Activated CD8-positive, alpha-beta memory T cell treated with anti-CD3 and anti-CD28 coated beads for 36 hours (primary cell): ENCODE data around the gene KRT6C. TPM values are rescaled to one million over a fixed set of nuclear protein-coding genes. Genes with fewer than 3 reads are reported as not detected.
"Not testable (repeated sequence)": the region's sequence is repeated elsewhere in the genome, so short reads cannot be mapped to it uniquely, and the experiment has no call there.

Source experiments
- CTCF ChIA-PET: fragments of 350-600 bp; sonication (Branson Sonifier 250); formaldehyde crosslinking; loops from one replicate; lab custom pipeline; 2021; ENCODE audit warnings: antibody characterized with exemption; lab: Charles Lee
- POLR2A ChIA-PET: fragments of 350-600 bp; sonication (Branson Sonifier 250); formaldehyde crosslinking; loops from one replicate; lab custom pipeline; 2021; ENCODE audit warnings: antibody characterized with exemption; lab: Charles Lee
- total RNA-seq, 2 experiments: library from RNA; stranded (reverse); gene quantifications; one replicate each; pipeline ENCODE4 v1.2.3, GENCODE V29; 2021

KRT6C gene
- total RNA-seq, 2 experiments from 2014 or later: not detected

DNA sequence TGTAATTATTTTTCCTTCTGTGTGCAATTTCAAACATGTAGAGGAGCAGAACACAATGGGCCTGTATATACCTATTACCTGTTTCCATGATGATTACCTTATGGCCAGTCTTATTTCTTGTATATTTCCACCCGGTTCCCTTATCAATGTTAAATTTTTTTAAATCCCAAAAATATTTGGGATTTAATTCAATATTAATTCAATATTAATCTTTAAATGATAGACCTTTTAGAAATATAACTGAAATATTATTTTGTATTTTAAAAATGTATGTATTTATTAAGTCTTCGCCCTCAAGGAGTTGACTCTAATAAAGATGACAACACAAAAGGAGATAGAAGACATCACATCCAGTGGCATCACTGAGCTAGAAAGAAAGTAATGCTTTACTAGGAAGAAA, 607 bp upstream of the KRT6C start:
- ChIA-PET CTCF (no interaction called here), POLR2A (no interaction called here)

DNA sequence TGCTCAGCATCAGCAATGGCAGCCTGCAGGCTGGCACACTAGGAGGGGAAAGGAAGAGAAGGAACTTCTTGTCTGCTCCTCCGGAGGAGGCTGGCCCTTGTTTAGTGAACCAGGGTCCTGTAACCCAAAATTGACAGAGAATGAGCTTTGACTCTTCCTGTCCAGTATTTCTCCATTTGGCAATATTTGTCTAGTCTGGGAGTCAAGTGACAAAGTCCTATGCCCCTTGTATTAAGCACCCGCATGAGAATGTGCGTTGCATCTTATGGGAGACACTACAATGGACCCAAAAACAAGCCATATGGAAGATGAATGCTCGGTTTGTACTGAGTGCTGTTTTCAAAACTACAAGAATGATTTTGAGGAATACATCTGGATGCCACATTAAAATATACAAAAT, 3.8 kb downstream of the KRT6C start:
- ChIA-PET CTCF (no interaction called here), POLR2A (no interaction called here)

- CTCF ChIA-PET: no interaction called here
- POLR2A ChIA-PET: no interaction called here
These were observed 8.7 kb downstream of the KRT6C start for GRCh38 chr12:52464897-52465296.

- POLR2A ChIA-PET: no interaction called here
- CTCF ChIA-PET: no interaction called here
These were observed 11.9 kb downstream of the KRT6C start for GRCh38 chr12:52461693-52462092.

GRCh38 chr12:52458861-52459260, 14.7 kb downstream of the KRT6C start:
- POLR2A ChIA-PET: no interaction called here
- CTCF ChIA-PET: no interaction called here

- CTCF ChIA-PET: no interaction called here
These were observed 17.8 kb downstream of the KRT6C start for GRCh38 chr12:52455821-52456220.

DNA sequence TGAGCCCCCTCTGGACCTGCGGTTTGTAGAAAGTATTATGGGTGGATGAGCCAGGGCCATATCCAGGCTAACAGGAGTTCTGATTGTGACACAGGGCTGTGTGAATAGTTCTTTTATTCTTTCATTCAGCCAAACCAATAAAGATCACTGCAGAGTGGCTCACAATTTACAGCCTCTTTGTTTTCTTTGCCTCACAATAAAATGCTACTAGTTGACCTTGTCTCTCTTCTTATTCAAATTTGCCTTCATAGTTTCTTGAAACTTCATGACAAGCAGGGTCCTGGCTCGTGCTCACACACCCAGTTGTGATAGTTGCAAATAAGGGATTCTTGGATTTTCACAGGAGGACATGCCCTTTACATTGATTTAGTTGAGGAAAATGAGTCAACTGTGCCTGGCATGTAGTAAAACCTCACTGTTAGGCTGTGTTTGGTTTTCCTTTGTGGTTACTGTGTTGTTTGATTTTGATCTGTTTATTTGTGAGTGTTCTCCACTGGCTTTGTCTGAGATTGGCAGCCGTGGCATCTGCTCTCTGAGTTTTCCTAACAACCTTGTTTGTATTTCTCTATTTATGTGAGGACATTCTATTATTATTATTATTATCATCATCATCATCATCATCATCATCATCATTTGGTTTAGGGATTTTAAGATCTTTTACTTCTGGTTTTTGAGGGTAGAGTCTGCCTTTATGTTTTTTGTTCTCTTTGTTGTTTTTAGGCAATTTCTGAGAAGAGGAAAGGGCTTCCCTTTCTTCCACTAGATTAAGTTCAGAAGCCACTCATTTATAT, 19.0 kb downstream of the KRT6C start:
- POLR2A ChIA-PET: no interaction called here
- CTCF ChIA-PET: no interaction called here

More at GRCh38 chr12:52455821-52456220, 17.8 kb downstream of the KRT6C start:
- POLR2A ChIA-PET: no interaction called here

GRCh38 chr12:52452101-52452500, 21.5 kb downstream of the KRT6C start, which contains the start of gene KRT6B:
TSS of gene KRT6B (minus strand) at chr12:52452146. CDS start at chr12:52452078, 68 bp downstream.
- ChIA-PET POLR2A (no interaction called here), CTCF (no interaction called here)

DNA sequence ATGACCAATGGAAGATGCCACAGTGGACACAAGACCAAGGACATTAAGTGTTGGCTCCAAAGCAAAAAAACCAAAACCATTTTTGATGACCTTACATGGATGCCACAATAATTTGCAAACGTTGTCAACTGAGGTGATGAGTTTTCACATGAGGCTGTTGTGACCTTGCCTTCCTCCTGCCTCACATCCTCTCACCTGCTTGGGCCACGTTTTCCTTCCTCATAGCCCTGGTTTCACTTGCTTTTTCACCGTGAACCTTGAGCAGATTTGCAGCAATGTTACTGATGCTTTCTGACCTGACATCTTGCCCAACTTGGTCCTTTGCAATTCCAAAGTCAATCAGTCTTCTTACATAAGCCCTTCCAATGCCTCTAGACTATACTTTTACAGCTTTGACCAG, 25.4 kb downstream of the KRT6C start:
- ChIA-PET POLR2A (no interaction called here), CTCF (no interaction called here)

DNA sequence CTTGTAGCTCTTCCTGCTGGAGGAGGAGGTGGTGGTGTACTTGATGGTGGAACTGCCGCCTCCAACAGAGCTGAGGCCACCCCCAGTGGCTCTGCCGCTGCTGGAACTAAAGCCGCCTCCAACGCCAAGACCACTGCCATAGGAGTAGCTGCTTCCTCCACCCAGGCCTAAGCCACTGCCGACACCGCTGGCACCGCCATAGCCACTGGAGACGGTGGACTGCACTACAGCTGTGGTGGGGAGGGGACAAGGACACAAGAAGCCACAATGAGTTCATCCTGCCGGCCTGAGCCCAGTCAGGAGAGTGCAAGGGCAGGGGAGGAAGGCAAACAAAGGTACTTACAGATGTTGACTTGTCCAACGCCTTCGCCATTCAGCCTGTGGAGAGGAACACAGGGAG, 26.4 kb downstream of the KRT6C start:
- CTCF ChIA-PET: interaction anchor here (0.9 kb wide), 1 partner anchor 21 kb away, joined by 3 read pairs; no protein-coding TSS in a partner anchor
- POLR2A ChIA-PET: not testable (repeated sequence)

DNA sequence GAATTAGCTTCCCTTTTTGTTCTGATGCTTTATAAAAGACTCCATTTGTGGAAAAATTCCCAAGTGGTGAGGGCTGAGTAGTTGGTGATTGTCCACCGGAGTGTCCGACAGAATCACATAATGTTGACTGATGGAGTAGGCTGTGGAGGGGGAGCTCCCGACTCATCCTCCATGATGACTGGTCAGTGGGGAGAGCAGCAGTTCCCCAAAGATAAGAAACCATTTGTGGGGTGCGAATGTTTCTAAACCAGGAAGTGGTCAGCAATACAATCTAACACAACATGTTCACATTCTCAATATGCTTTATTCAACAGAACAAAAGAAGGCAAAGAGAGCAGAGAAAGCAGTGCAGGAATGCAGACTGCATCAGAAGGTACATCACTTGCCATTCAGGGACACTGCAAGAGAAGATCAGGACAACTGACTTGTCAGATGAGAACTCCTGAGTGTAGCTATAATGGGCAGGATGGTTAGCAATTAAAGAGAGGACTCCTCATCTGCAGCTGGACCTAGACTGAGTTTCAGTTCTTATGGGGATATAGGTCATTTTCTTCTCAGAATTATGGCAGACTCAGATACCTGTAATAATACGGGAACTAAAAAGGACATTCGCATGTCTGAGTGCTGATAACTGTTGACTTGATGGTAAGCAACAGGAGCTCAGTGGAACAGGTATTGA, 27.1 kb downstream of the KRT6C start:
- CTCF ChIA-PET: interaction anchor here (0.9 kb wide), 1 partner anchor 21 kb away, joined by 3 read pairs; no protein-coding TSS in a partner anchor
- POLR2A ChIA-PET: no interaction called here

DNA sequence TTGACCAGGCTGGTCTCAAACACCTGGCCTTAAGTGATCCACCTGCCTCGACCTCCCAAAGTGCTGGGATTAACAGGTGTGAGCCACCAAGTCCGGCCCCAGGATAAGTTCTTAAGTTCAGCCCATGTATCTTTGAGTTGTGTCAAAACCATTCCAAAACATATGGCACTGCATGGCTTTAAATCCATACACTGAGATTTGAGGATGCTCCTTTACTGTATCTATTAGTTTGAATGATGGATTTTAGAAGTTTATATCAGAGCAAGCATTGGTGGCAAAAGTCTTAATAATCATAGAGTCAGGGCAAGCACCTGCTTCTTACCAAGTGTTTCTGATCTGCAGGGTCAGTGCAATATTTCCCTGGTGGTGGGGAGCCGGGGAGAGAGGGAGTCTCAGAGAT, 27.7 kb downstream of the KRT6C start:
- ChIA-PET POLR2A (no interaction called here), CTCF (no interaction called here)

- ChIA-PET POLR2A (no interaction called here), CTCF (no interaction called here)
These were observed 28.7 kb downstream of the KRT6C start for GRCh38 chr12:52444647-52445595.

DNA sequence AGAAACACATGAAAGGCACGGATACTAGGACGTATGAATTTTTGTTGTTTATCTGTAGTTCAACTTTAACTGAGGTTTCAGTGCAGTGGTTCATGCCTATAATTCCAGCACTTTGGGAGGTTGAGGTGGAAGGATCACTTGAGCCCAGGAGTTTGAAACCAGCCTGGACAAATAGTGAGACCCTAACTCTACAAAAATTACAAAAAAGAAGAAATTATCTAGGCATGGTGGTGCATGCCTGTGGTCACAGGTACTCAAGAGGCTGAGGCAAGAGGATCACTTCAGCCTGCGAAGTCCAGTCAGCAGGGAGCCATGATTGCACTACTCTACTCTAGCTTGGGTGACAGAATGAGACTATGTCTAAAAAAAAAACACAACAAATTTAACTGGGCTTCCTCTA, 29.6 kb downstream of the KRT6C start:
- POLR2A ChIA-PET: no interaction called here
- CTCF ChIA-PET: no interaction called here

DNA sequence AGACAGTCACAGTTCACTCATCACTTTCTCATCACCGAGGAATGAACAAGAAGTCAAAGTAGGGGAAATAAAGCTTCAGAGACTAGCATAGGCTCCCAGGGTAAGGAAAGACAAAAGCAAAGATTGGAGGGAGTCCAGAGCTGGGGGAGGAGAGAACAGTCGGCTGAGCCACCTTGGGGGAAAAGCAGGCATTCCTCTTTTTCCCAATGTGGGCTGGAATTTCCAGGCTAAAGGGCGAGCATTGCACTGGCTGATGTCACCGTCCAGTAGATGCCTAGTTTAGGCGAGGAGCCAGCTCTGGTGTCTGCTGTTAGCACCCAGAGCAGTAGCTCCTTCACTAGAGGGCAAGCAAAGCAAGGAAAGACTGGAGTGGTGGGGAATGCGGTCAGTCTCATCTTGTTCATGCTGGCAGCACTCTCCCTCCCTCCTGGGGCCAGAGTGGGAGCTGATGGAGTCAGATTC, 31.0 kb downstream of the KRT6C start:
- CTCF ChIA-PET: no interaction called here
- POLR2A ChIA-PET: no interaction called here

- ChIA-PET CTCF (no interaction called here), POLR2A (no interaction called here)
These were observed 32.2 kb downstream of the KRT6C start for GRCh38 chr12:52441320-52441911.

DNA sequence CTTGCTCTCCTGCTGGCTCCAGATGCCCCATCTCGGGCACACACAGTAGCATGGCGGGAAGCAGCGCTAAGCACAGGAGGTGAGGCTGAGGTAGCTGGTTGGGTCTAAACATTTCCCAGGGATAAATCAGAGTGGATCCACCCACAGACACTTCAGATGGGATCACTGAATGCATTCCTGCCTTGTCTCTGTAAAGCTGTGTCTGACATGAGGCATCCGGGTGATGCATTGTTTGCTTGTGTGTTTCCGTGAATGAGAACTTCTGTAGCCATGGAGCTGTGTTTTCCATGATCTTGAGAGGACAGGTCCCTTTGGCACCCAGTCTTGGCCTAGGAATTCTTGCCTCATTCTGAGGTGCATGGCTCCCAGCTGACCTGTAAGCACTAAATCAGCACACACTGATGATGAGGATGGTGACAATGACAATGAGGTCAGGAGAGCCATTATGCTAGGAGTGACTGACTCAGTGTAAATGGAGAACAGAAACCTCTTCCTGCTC, 32.7 kb downstream of the KRT6C start:
- ChIA-PET POLR2A (no interaction called here), CTCF (no interaction called here)

- ChIA-PET CTCF (no interaction called here), POLR2A (no interaction called here)
These were observed 33.8 kb downstream of the KRT6C start for GRCh38 chr12:52439845-52440244.

GRCh38 chr12:52439420-52439819, 34.2 kb downstream of the KRT6C start:
- POLR2A ChIA-PET: no interaction called here
- CTCF ChIA-PET: no interaction called here
